HEK293 (cell line): ENCODE data around the gene NUMBL.
A peak's percentile ranks its signal among the peaks of the same experiment; 100 is the strongest.
"Not testable (repeated sequence)": the region's sequence is repeated elsewhere in the genome, so short reads cannot be mapped to it uniquely, and the experiment has no call there.

ENCODE experiments used
- CTCF ChIA-PET: fragments of 350-600 bp; formaldehyde crosslinking; extraction: SDS; loops from one replicate; lab custom pipeline; 2021; ENCODE audit warnings: antibody characterized with exemption; lab: Yijun Ruan, JAX
- POLR2A ChIA-PET: fragments of 300-600 bp; formaldehyde crosslinking; extraction: SDS; loops from one replicate; lab custom pipeline; 2020; ENCODE audit warnings: antibody characterized with exemption, inconsistent platforms; lab: Yijun Ruan, JAX
- H3K27ac ChIP-seq: fragments of 200-500 bp; sonication (Bioruptor generic); 2 replicates; pipeline ENCODE4 v1.5.1; 2014; ENCODE audit warnings: low read depth, low read length, control low read depth, inconsistent platforms; ENCODE audit errors: extremely low read depth
- H3K36me3 ChIP-seq, 2 experiments: fragments of 200-500 bp in 1 of 2; sonication (Bioruptor generic) in 1 of 2; 1 replicate in 1 of 2; 2 replicates in 1 of 2; pipeline ENCODE4 v1.5.1; 2014 to 2017; ENCODE audit warnings: inconsistent platforms in 2 of 2, low read length in 2 of 2; ENCODE audit not compliant: control insufficient read depth in 2 of 2, insufficient read depth in 1 of 2
- H3K4me1 ChIP-seq: fragments of 200-500 bp; sonication (Bioruptor generic); 2 replicates; pipeline ENCODE4 v1.5.1; 2014; ENCODE audit warnings: mild to moderate bottlenecking, low read length, inconsistent platforms; ENCODE audit not compliant: control insufficient read depth, insufficient read depth
- H3K4me3 ChIP-seq: 2 replicates; pipeline ENCODE4 v1.5.1; 2011; ENCODE audit warnings: low read depth, mild to moderate bottlenecking, control low read depth, low read length, moderate library complexity
- H3K9me3 ChIP-seq: fragments of 200-500 bp; sonication (Bioruptor generic); 2 replicates; pipeline ENCODE4 v1.5.1; 2014; ENCODE audit warnings: low read depth, low read length, inconsistent platforms; ENCODE audit not compliant: control insufficient read depth, insufficient read depth
- GLIS1 ChIP-seq: fragments of 450-650 bp; formaldehyde crosslinking; IDR thresholded peaks from 2 replicates; pipeline ENCODE4 v1.5.1; 2016; ENCODE audit warnings: missing biosample characterization, missing genetic modification characterization
- HOXD13 ChIP-seq: sonication (generic); formaldehyde crosslinking; IDR thresholded peaks from 2 replicates; pipeline ENCODE4 v1.8.0; 2022; ENCODE audit warnings: missing genetic modification reagents, borderline replicate concordance
- SCRT2 ChIP-seq: fragments of 450-650 bp; formaldehyde crosslinking; IDR thresholded peaks from 2 replicates; pipeline ENCODE4 v1.5.1; 2016; ENCODE audit warnings: missing biosample characterization, missing genetic modification characterization
- ZEB2 ChIP-seq: fragments of 450-650 bp; formaldehyde crosslinking; IDR thresholded peaks from 2 replicates; pipeline ENCODE4 v1.5.1; 2016; ENCODE audit warnings: missing biosample characterization, missing genetic modification characterization
- ZNF10 ChIP-seq: fragments of 450-650 bp; formaldehyde crosslinking; IDR thresholded peaks from 2 replicates; pipeline ENCODE4 v1.5.1; 2017; ENCODE audit warnings: missing biosample characterization, missing genetic modification characterization
- ZNF140 ChIP-seq: fragments of 450-650 bp; formaldehyde crosslinking; IDR thresholded peaks from 2 replicates; pipeline ENCODE4 v1.5.1; 2016; ENCODE audit warnings: missing biosample characterization, missing genetic modification characterization
- ZNF157 ChIP-seq: fragments of 450-650 bp; formaldehyde crosslinking; IDR thresholded peaks from 2 replicates; pipeline ENCODE4 v1.5.1; 2016; ENCODE audit warnings: missing biosample characterization, missing genetic modification characterization
- ZNF16 ChIP-seq: fragments of 450-650 bp; formaldehyde crosslinking; IDR thresholded peaks from 2 replicates; pipeline ENCODE4 v1.5.1; 2016; ENCODE audit warnings: low read depth, missing biosample characterization, missing genetic modification characterization
- ZNF23 ChIP-seq: fragments of 450-650 bp; formaldehyde crosslinking; IDR thresholded peaks from 2 replicates; pipeline ENCODE4 v1.5.1; 2016; ENCODE audit warnings: missing biosample characterization, missing genetic modification characterization, borderline replicate concordance
- ZNF292 ChIP-seq: fragments of 450-650 bp; formaldehyde crosslinking; IDR thresholded peaks from 2 replicates; pipeline ENCODE4 v1.5.1; 2016; ENCODE audit warnings: low read depth, missing biosample characterization, missing genetic modification characterization, borderline replicate concordance
- ZNF354C ChIP-seq: fragments of 450-650 bp; formaldehyde crosslinking; IDR thresholded peaks from 2 replicates; pipeline ENCODE4 v1.5.1; 2016; ENCODE audit warnings: missing biosample characterization, missing genetic modification characterization, low read depth, borderline replicate concordance
- ZNF362 ChIP-seq: fragments of 450-650 bp; formaldehyde crosslinking; IDR thresholded peaks from 2 replicates; pipeline ENCODE4 v1.5.1; 2016; ENCODE audit warnings: missing biosample characterization, missing genetic modification characterization
- ZNF404 ChIP-seq: fragments of 450-650 bp; formaldehyde crosslinking; IDR thresholded peaks from 2 replicates; pipeline ENCODE4 v1.5.1; 2017; ENCODE audit warnings: missing biosample characterization, missing genetic modification characterization
- ZNF423 ChIP-seq: fragments of 450-650 bp; formaldehyde crosslinking; IDR thresholded peaks from 2 replicates; pipeline ENCODE4 v1.5.1; 2016; ENCODE audit warnings: missing biosample characterization, missing genetic modification characterization
- ZNF521 ChIP-seq: fragments of 450-650 bp; formaldehyde crosslinking; IDR thresholded peaks from 2 replicates; pipeline ENCODE4 v1.5.1; 2017; ENCODE audit warnings: missing biosample characterization, mild to moderate bottlenecking, missing genetic modification characterization
- ZNF530 ChIP-seq: fragments of 450-650 bp; formaldehyde crosslinking; IDR thresholded peaks from 2 replicates; pipeline ENCODE4 v1.5.1; 2016; ENCODE audit warnings: low read depth, missing biosample characterization, missing genetic modification characterization
- ZNF585B ChIP-seq: fragments of 450-650 bp; formaldehyde crosslinking; IDR thresholded peaks from 2 replicates; pipeline ENCODE4 v1.5.1; 2016; ENCODE audit warnings: missing biosample characterization, missing genetic modification characterization
- ZSCAN30 ChIP-seq: fragments of 450-650 bp; IDR thresholded peaks from 2 replicates; pipeline ENCODE4 v1.5.1; 2018; ENCODE audit warnings: missing biosample characterization, mild to moderate bottlenecking, missing genetic modification characterization, moderate library complexity
- ZXDB ChIP-seq: fragments of 450-650 bp; formaldehyde crosslinking; IDR thresholded peaks from 2 replicates; pipeline ENCODE4 v1.5.1; 2016; ENCODE audit warnings: missing biosample characterization, missing genetic modification characterization
- TF ChIP-seq, protein P1 (sequence below): fragments of 450-650 bp; formaldehyde crosslinking; IDR thresholded peaks from 2 replicates; pipeline ENCODE4 v1.5.1; 2016; ENCODE audit warnings: missing biosample characterization, missing genetic modification characterization
- TF ChIP-seq, protein P2 (sequence below): fragments of 450-650 bp; formaldehyde crosslinking; IDR thresholded peaks from 2 replicates; pipeline ENCODE4 v1.5.0; 2017; ENCODE audit warnings: missing biosample characterization, missing genetic modification characterization, borderline replicate concordance

Gene NUMBL

GRCh38 chr19:40733149-40733548 lies 42.7 kb upstream of the NUMBL start (continued):
- TF ChIP-seq ZNF354C (tag by site-specific recombination) = no peak

DNA sequence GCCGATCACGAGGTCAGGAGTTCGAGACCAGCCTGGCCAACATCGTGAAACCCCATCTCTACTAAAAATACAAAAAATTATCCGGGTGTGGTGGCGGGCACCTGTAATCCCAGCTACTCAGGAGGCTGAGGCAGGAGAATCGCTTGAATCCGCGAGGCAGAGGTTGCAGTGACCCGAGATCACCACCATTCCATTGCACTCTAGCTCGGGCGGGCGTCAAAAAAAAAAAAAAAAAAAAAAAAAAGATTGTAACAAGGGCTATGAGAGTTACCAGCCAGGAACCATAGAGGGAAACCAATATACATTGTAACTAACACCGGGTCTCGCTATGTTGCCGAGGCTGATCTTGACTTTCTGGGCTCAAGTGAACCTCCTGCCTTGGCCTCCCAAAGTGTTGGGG lies 41.9 kb upstream of the NUMBL start:
- peaks cover 87 to 96% of the 10 kb centered on the region in 2 experiments for H3K36me3 ChIP-seq
- H3K9me3 ChIP-seq, H3K4me1 ChIP-seq, POLR2A ChIA-PET, H3K27ac ChIP-seq, H3K4me3 ChIP-seq: not testable (repeated sequence)
- peak; percentile 53; the same call in 1 of the 2 replicates for TF ChIP-seq ZNF362 (tag by site-specific recombination)
- CTCF ChIA-PET = interaction anchor here (0.6 kb wide), 1 partner anchor 74 kb away, joined by 3 read pairs; no protein-coding TSS in a partner anchor

DNA sequence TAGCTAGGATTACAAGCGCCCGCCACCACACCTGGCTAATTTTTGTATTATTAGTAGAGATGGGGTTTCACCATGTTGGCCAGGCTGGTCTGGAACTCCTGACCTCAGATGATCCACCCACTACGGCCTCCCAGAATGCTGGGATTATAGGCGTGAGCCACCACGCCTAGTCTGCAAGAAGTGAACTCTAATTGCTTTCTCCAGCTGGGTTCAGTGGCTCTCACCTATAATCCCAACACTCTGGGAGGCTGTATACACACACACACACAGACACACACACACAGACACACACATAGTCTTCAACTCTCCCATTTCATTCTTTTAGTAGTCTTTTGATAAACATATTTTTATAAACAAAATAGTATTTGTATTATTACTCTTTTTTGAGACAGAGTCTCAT lies 39.6 kb upstream of the NUMBL start:
- H3K4me1 ChIP-seq, H3K4me3 ChIP-seq, H3K27ac ChIP-seq, H3K9me3 ChIP-seq: not testable (repeated sequence)
- CTCF ChIA-PET = interaction anchor here (1.5 kb wide), 1 partner anchor 14 kb away, joined by 7 read pairs; no protein-coding TSS in a partner anchor
- TF ChIP-seq GLIS1 (tag by site-specific recombination) = peak; percentile 95
- POLR2A ChIA-PET = interaction anchor here (1.7 kb wide), 2 partner anchors 20 to 49 kb away, joined by 4 to 7 read pairs; partner anchors contain the start of genes ACTMAP and SNRPA
- peaks cover 81 to 97% of the 10 kb centered on the region in 2 experiments for H3K36me3 ChIP-seq

DNA sequence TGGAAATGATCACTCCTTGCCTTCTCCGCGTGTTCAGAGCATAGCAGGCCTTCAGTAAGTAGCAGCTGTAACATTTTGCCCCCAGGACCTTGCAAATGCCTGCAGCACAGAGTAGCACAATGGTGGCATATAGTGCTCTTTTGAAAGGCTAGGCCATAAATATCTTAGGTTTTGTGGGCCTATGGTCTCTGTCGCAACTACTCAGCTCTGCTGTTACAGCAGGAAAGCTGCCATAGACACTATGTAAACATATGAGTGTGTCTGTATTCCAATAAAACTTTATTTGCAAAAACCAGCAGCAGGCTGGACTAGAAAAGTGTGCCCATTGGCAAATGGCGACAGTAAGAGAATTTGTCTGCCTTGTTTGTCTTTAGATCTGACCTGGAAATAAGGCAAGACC lies 35.8 kb upstream of the NUMBL start:
- Histone ChIP-seq H3K27ac (no peak overlapping the region), H3K4me1 (no peaks in the 10 kb centered on the region), H3K4me3 (no peak overlapping the region), H3K9me3 (no peaks in the 10 kb centered on the region; the same call in 1 of the 2 replicates)
- TF ChIP-seq SCRT2 (no peak), ZNF585B (tag by site-specific recombination) (peak; percentile 24; the same call in 1 of the 2 replicates)
- TF ChIP-seq, protein P1, sequence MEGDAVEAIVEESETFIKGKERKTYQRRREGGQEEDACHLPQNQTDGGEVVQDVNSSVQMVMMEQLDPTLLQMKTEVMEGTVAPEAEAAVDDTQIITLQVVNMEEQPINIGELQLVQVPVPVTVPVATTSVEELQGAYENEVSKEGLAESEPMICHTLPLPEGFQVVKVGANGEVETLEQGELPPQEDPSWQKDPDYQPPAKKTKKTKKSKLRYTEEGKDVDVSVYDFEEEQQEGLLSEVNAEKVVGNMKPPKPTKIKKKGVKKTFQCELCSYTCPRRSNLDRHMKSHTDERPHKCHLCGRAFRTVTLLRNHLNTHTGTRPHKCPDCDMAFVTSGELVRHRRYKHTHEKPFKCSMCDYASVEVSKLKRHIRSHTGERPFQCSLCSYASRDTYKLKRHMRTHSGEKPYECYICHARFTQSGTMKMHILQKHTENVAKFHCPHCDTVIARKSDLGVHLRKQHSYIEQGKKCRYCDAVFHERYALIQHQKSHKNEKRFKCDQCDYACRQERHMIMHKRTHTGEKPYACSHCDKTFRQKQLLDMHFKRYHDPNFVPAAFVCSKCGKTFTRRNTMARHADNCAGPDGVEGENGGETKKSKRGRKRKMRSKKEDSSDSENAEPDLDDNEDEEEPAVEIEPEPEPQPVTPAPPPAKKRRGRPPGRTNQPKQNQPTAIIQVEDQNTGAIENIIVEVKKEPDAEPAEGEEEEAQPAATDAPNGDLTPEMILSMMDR = no peak
- TF ChIP-seq, all 188 proteins: peak for 1
- CTCF ChIA-PET = interaction anchor here (0.6 kb wide), 2 partner anchors 8 to 307 kb away, joined by 3 to 6 read pairs; no protein-coding TSS in a partner anchor
- H3K36me3 ChIP-seq = peaks cover 73 to 93% of the 10 kb centered on the region in 2 experiments
- POLR2A ChIA-PET = interaction anchor here (0.6 to 3.4 kb wide), 3 partner anchors 9 to 13 kb away, joined by 3 to 16 read pairs (median 4); partner anchors contain the start of genes COQ8B and ITPKC

- Histone ChIP-seq H3K4me1 (no peaks in the 10 kb centered on the region; the same call in 1 of the 2 replicates), H3K36me3 (peaks cover 67 to 95% of the 10 kb centered on the region in 2 experiments), H3K9me3 (no peaks in the 10 kb centered on the region; the same call in 1 of the 2 replicates), H3K4me3 (no peak overlapping the region), H3K27ac (peak overlapping the region; percentile 30; the same call in 1 of the 2 replicates)
- POLR2A ChIA-PET = interaction anchor here (0.7 to 3.4 kb wide), 4 partner anchors 8 to 328 kb away, joined by 3 to 16 read pairs (median 4); partner anchors contain the start of genes ACTMAP, COQ8B, ITPKC and RAB4B
- CTCF ChIA-PET = interaction anchor here (0.6 kb wide), 1 partner anchor 250 kb away, joined by 5 read pairs; no protein-coding TSS in a partner anchor
- TF ChIP-seq HOXD13 (CRISPR knock-in tag) = no peak
- TF ChIP-seq ZNF23 (tag by site-specific recombination) = no peak
- TF ChIP-seq ZNF157 (tag by site-specific recombination) = no peak
- no peak for TF ChIP-seq ZXDB (tag by site-specific recombination)
- TF ChIP-seq ZSCAN30 (tag by site-specific recombination) = no peak
- TF ChIP-seq, protein P2, sequence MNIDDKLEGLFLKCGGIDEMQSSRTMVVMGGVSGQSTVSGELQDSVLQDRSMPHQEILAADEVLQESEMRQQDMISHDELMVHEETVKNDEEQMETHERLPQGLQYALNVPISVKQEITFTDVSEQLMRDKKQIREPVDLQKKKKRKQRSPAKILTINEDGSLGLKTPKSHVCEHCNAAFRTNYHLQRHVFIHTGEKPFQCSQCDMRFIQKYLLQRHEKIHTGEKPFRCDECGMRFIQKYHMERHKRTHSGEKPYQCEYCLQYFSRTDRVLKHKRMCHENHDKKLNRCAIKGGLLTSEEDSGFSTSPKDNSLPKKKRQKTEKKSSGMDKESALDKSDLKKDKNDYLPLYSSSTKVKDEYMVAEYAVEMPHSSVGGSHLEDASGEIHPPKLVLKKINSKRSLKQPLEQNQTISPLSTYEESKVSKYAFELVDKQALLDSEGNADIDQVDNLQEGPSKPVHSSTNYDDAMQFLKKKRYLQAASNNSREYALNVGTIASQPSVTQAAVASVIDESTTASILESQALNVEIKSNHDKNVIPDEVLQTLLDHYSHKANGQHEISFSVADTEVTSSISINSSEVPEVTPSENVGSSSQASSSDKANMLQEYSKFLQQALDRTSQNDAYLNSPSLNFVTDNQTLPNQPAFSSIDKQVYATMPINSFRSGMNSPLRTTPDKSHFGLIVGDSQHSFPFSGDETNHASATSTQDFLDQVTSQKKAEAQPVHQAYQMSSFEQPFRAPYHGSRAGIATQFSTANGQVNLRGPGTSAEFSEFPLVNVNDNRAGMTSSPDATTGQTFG (tag by site-specific recombination) = no peak
- no peak for TF ChIP-seq ZNF530 (tag by site-specific recombination)
- TF ChIP-seq ZNF16 (tag by site-specific recombination) = no peak
- TF ChIP-seq ZNF10 (tag by site-specific recombination) = no peak
- TF ChIP-seq ZEB2 (tag by site-specific recombination) = no peak
- no peak for TF ChIP-seq ZNF423
- TF ChIP-seq ZNF292 (tag by site-specific recombination) = no peak
- no peak for TF ChIP-seq ZNF521 (tag by site-specific recombination)
- TF ChIP-seq ZNF404 (tag by site-specific recombination) = no peak
- TF ChIP-seq ZNF140 (tag by site-specific recombination) = no peak
Measured at GRCh38 chr19:40724855-40725254, 34.4 kb upstream of the NUMBL start.
